HCT116 (cell line): Measurements from ENCODE around the gene CKAP4. TPM values are rescaled to one million over a fixed set of nuclear protein-coding genes. Genes with fewer than 3 reads are reported as not detected.

Source experiments
- ATAC-seq: fragments of 200-7000 bp; cut with Tn5 transposase; 2 replicates; pipeline ENCODE4 v1.9.1; 2020; ENCODE audit warnings: mild to moderate bottlenecking, moderate library complexity
- BruUV-seq: library from RNA; stranded (reverse); fragments of 400-500 nt; replicated peaks from 2 replicates; lab custom pipeline; 2021; lab: Mats Ljungman, UMichigan
- CTCF ChIA-PET: fragments of 300-600 bp; sonication (Branson Sonifier 250); formaldehyde crosslinking; loops from one replicate; lab custom pipeline; 2021; ENCODE audit warnings: antibody characterized with exemption; lab: Charles Lee
- POLR2A ChIA-PET: fragments of 300-600, 350-600 bp; sonication (Branson Sonifier 250); formaldehyde crosslinking; loops from one replicate; lab custom pipeline; 2021; ENCODE audit warnings: antibody characterized with exemption; lab: Charles Lee
- RAD21 ChIA-PET, 2 experiments: fragments of 300-600 bp; sonication (Branson Sonifier 250); formaldehyde crosslinking; loops; one replicate each; lab custom pipeline; 2023; ENCODE audit warnings: low total read pairs in 2 of 2; ENCODE audit not compliant: uncharacterized antibody in 2 of 2, unreplicated experiment in 2 of 2, low non-redundant PET in 1 of 2; lab: Charles Lee
- DNase-seq: peaks from one replicate; pipeline ENCODE4 v3.0.0-alpha.2; 2010; ENCODE audit warnings: low read depth, low spot score
- H2AFZ ChIP-seq: fragments of 200-600 bp; shearing (Covaris generic), sonication (generic); 2 replicates; pipeline ENCODE4 v1.6.1; 2017; ENCODE audit warnings: low read depth, mixed run types, mixed read lengths, antibody characterized with exemption, low read length; ENCODE audit not compliant: poor library complexity, severe bottlenecking
- H3K27ac ChIP-seq: 2 replicates; pipeline ENCODE4 v1.5.1; 2012; ENCODE audit warnings: low read depth, low read length
- H3K27me3 ChIP-seq: fragments of 200-600 bp; sonication (generic); 2 replicates; pipeline ENCODE4 v1.6.1; 2016; ENCODE audit warnings: mixed run types, low read length, mixed read lengths; ENCODE audit not compliant: insufficient read depth
- H3K36me3 ChIP-seq, 2 experiments: fragments of 200-500 bp in 1 of 2; fragments of 200-600 bp in 1 of 2; sonication (Bioruptor generic) in 1 of 2; sonication (generic) in 1 of 2; 2 replicates each; pipeline versions ENCODE4 v1.5.1 to v1.6.1; 2014 to 2016; ENCODE audit warnings: low read length in 2 of 2, inconsistent platforms in 1 of 2, mixed read lengths in 1 of 2, mixed run types in 1 of 2; ENCODE audit not compliant: insufficient read depth in 2 of 2, control insufficient read depth in 1 of 2
- H3K4me1 ChIP-seq, 2 experiments: fragments of 200-600 bp in 1 of 2; sonication (generic) in 1 of 2; 2 replicates each; pipeline versions ENCODE4 v1.5.1 to v1.6.1; 2012 to 2017; ENCODE audit warnings: low read length in 2 of 2, inconsistent platforms in 1 of 2, mild to moderate bottlenecking in 1 of 2, mixed read lengths in 1 of 2, mixed run types in 1 of 2, moderate library complexity in 1 of 2; ENCODE audit not compliant: insufficient read depth in 2 of 2, control insufficient read depth in 1 of 2
- H3K4me2 ChIP-seq: fragments of 200-600 bp; sonication (generic); 2 replicates; pipeline ENCODE4 v1.6.1; 2017; ENCODE audit warnings: mixed run types, low read length, mixed read lengths
- H3K4me3 ChIP-seq, 2 experiments: fragments of 200-600 bp in 1 of 2; sonication (generic) in 1 of 2; replicated peaks in 1 of 2; 2 replicates each; pipeline ENCODE4 v1.5.1; 2011 to 2016; ENCODE audit warnings: low read length in 2 of 2, control low read depth in 1 of 2, low read depth in 1 of 2, mild to moderate bottlenecking in 1 of 2, mixed read lengths in 1 of 2, mixed run types in 1 of 2
- H3K79me2 ChIP-seq: fragments of 200-600 bp; sonication (generic); 2 replicates; pipeline ENCODE4 v1.6.1; 2017; ENCODE audit warnings: mild to moderate bottlenecking, mixed run types, low read length, moderate library complexity, mixed read lengths; ENCODE audit not compliant: insufficient read depth
- H3K9ac ChIP-seq: fragments of 200-600 bp; sonication (generic); 2 replicates; pipeline ENCODE4 v1.6.1; 2016; ENCODE audit warnings: low read length, mixed read lengths
- H3K9me2 ChIP-seq: fragments of 200-600 bp; sonication (generic), shearing (Covaris generic); 2 replicates; pipeline ENCODE4 v1.6.1; 2017; ENCODE audit warnings: mixed run types, mild to moderate bottlenecking, moderate library complexity; ENCODE audit not compliant: insufficient read depth
- H3K9me3 ChIP-seq, 2 experiments: fragments of 200-500 bp in 1 of 2; fragments of 200-600 bp in 1 of 2; sonication (Bioruptor generic) in 1 of 2; sonication (generic) in 1 of 2; 2 replicates each; pipeline ENCODE4 v1.6.1; 2014 to 2017; ENCODE audit warnings: low read length in 2 of 2, mixed read lengths in 2 of 2, inconsistent platforms in 1 of 2, low read depth in 1 of 2, mild to moderate bottlenecking in 1 of 2, mixed run types in 1 of 2, moderate library complexity in 1 of 2; ENCODE audit not compliant: control insufficient read depth in 1 of 2, insufficient read depth in 1 of 2
- H4K20me1 ChIP-seq: fragments of 200-600 bp; sonication (generic), shearing (Covaris generic); 2 replicates; pipeline ENCODE4 v1.6.1; 2017; ENCODE audit warnings: mixed run types, mild to moderate bottlenecking, moderate library complexity; ENCODE audit not compliant: insufficient read depth
- CEBPB ChIP-seq: IDR thresholded peaks from 2 replicates; pipeline ENCODE4 v1.6.1; 2012; ENCODE audit warnings: low read depth
- EGR1 ChIP-seq: IDR thresholded peaks from 2 replicates; pipeline ENCODE4 v1.6.1; 2012; ENCODE audit warnings: low read depth
- ELF1 ChIP-seq: IDR thresholded peaks from 2 replicates; pipeline ENCODE4 v1.6.1; 2012; ENCODE audit warnings: low read depth, borderline replicate concordance
- EZH2 ChIP-seq: fragments of 200-600 bp; sonication (generic); IDR thresholded peaks from 2 replicates; pipeline ENCODE4 v1.6.1; 2017; ENCODE audit warnings: antibody characterized with exemption, mixed run types
- FOSL1 ChIP-seq: IDR thresholded peaks from 2 replicates; pipeline ENCODE4 v1.6.1; 2012; ENCODE audit warnings: low read depth
- JUND ChIP-seq: IDR thresholded peaks from 2 replicates; pipeline ENCODE4 v1.6.1; 2012
- POLR2A ChIP-seq: IDR thresholded peaks from 2 replicates; pipeline ENCODE4 v1.7.0; 2011; ENCODE audit warnings: borderline replicate concordance; ENCODE audit not compliant: insufficient read depth, insufficient read length; ENCODE audit errors: extremely low read depth
- POLR2AphosphoS5 ChIP-seq: IDR thresholded peaks from 2 replicates; pipeline ENCODE4 v1.6.1; 2011; ENCODE audit warnings: mild to moderate bottlenecking, low read depth, low read length, moderate library complexity
- RAD21 ChIP-seq: IDR thresholded peaks from 2 replicates; pipeline ENCODE4 v1.6.1; 2012; ENCODE audit warnings: low read depth, mild to moderate bottlenecking
- SIN3A ChIP-seq: IDR thresholded peaks from 2 replicates; pipeline ENCODE4 v1.6.1; 2012; ENCODE audit warnings: low read depth
- SRF ChIP-seq: IDR thresholded peaks from 2 replicates; pipeline ENCODE4 v1.6.1; 2012; ENCODE audit warnings: low read depth
- TCF7L2 ChIP-seq: IDR thresholded peaks from 2 replicates; pipeline ENCODE4 v1.7.0; 2011; ENCODE audit warnings: borderline replicate concordance, inconsistent platforms; ENCODE audit not compliant: insufficient read depth, insufficient read length; ENCODE audit errors: extremely low read depth
- YY1 ChIP-seq: IDR thresholded peaks from 2 replicates; pipeline ENCODE4 v1.6.1; 2011; ENCODE audit warnings: low read length, low read depth, moderate library complexity, mild to moderate bottlenecking; ENCODE audit not compliant: insufficient replicate concordance; ENCODE audit errors: extremely low read depth
- ZNF274 ChIP-seq: fragments of 200-500 bp; sonication (Bioruptor generic); IDR thresholded peaks from 2 replicates; pipeline ENCODE4 v1.6.1; 2014; ENCODE audit warnings: mild to moderate bottlenecking, low read depth, low read length, inconsistent platforms
- intact Hi-C: fragments of 100-400 bp; cut with micrococcal nuclease; formaldehyde crosslinking; loops from 2 replicates; pipeline ENCODE4 v1.10.0; 2022
- total RNA-seq: library from RNA; stranded (reverse); gene quantifications from one replicate; pipeline ENCODE4 v1.2.1, GENCODE V29; 2021; ENCODE audit not compliant: unreplicated experiment
- TF ChIP-seq, protein P1 (sequence below): IDR thresholded peaks from 2 replicates; pipeline ENCODE4 v1.6.1; 2011; ENCODE audit warnings: mild to moderate bottlenecking, low read length, moderate library complexity; ENCODE audit not compliant: insufficient replicate concordance; ENCODE audit errors: extremely low read depth
- TF ChIP-seq, protein P2 (sequence below): IDR thresholded peaks from 2 replicates; pipeline ENCODE4 v1.6.1; 2012
- TF ChIP-seq, protein P3 (sequence below): IDR thresholded peaks from 2 replicates; pipeline ENCODE4 v1.6.1; 2012
- TF ChIP-seq, protein P4 (sequence below), 3 experiments: fragments of 200-600 bp in 1 of 3; sonication (generic) in 1 of 3; IDR thresholded peaks in 2 of 3; conservative IDR thresholded peaks in 1 of 3; 2 replicates each; pipeline ENCODE4 v1.5.1; 2012 to 2017; ENCODE audit warnings: low read depth in 2 of 3, low read length in 2 of 3, antibody characterized with exemption in 1 of 3, borderline replicate concordance in 1 of 3, control low read depth in 1 of 3, mild to moderate bottlenecking in 1 of 3, mixed read lengths in 1 of 3, mixed run types in 1 of 3, moderate library complexity in 1 of 3; ENCODE audit not compliant: insufficient read depth in 1 of 3

CKAP4 gene
- total RNA-seq, 1 experiment from 2014 or later = 45.9 TPM

DNA sequence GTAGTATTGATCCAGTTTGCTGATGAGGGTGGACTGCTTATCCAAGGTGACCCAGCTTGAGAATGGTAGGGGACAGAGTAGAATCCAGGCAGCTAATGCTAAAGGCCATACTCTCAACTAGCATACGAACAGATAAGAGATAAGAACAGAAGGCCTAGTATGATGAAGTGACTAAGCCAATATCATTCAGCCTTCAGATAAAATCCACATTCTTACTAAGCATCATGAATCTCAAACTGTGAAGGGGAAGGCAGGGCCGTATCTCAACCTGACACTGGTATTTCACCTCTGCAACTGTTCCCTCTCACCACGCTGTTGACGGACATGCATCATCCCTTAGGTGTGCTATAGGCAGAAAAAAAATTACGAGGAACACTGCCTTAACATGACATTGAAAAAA, 8.1 kb upstream of the CKAP4 start:
- ATAC-seq (no peak), DNase-seq (no peak)
- H3K27me3 ChIP-seq = no peaks in the 10 kb centered on the region
- intact Hi-C loops = no loop called here
- TF ChIP-seq TCF7L2 (no peak), ZNF274 (no peak), SRF (no peak)
- ChIA-PET POLR2A (no interaction called here), CTCF (no interaction called here), RAD21 (no interaction called here)
- H3K9ac ChIP-seq = no peak overlapping the region
- no peak overlapping the region for H3K4me2 ChIP-seq
- no peak overlapping the region for H3K27ac ChIP-seq
- H3K79me2 ChIP-seq = no peaks in the 10 kb centered on the region
- no peaks in the 10 kb centered on the region for H3K9me3 ChIP-seq
- BruUV-seq = no TSS peak
- peaks cover 12 to 20% of the 10 kb centered on the region in 2 experiments for H3K4me1 ChIP-seq
- no peak overlapping the region for H2AFZ ChIP-seq
- H3K9me2 ChIP-seq = no peaks in the 10 kb centered on the region
- H3K36me3 ChIP-seq = no peaks in the 10 kb centered on the region
- H3K4me3 ChIP-seq = no peak overlapping the region
- no peaks in the 10 kb centered on the region for H4K20me1 ChIP-seq

DNA sequence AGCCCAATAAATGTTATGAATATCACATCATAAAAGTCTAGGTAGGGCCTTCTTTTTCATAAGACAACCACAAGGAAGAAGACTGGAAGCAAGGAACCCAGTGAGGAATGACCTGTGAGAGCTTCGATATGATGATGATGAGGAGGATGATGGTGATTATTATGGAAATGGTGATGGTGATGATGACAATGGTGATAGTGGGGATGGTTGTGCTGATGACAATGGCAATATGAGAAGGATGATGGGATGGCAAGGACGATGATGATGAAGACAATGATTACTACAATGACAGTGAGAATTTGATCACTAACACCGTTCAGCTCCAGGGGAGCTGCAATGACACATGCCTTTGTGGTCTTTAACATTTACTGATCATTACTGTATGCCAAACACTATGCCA, 7.7 kb upstream of the CKAP4 start:
- Histone ChIP-seq H3K4me2 (no peak overlapping the region), H3K9me3 (no peaks in the 10 kb centered on the region), H3K36me3 (no peaks in the 10 kb centered on the region), H4K20me1 (no peaks in the 10 kb centered on the region), H3K4me1 (peaks cover 12 to 20% of the 10 kb centered on the region in 2 experiments), H3K9ac (no peak overlapping the region), H3K9me2 (no peaks in the 10 kb centered on the region), H3K79me2 (no peaks in the 10 kb centered on the region), H2AFZ (no peak overlapping the region), H3K27ac (no peak overlapping the region), H3K27me3 (no peaks in the 10 kb centered on the region), H3K4me3 (no peak overlapping the region)
- ChIA-PET RAD21 (no interaction called here), POLR2A (no interaction called here), CTCF (interaction anchor here (1.6 kb wide), 1 partner anchor 27 kb away, joined by 4 read pairs; no protein-coding TSS in a partner anchor)
- ATAC-seq = no peak
- DNase-seq = no peak
- no TSS peak for BruUV-seq
- intact Hi-C loops = no loop called here
- TF ChIP-seq, protein P1, sequence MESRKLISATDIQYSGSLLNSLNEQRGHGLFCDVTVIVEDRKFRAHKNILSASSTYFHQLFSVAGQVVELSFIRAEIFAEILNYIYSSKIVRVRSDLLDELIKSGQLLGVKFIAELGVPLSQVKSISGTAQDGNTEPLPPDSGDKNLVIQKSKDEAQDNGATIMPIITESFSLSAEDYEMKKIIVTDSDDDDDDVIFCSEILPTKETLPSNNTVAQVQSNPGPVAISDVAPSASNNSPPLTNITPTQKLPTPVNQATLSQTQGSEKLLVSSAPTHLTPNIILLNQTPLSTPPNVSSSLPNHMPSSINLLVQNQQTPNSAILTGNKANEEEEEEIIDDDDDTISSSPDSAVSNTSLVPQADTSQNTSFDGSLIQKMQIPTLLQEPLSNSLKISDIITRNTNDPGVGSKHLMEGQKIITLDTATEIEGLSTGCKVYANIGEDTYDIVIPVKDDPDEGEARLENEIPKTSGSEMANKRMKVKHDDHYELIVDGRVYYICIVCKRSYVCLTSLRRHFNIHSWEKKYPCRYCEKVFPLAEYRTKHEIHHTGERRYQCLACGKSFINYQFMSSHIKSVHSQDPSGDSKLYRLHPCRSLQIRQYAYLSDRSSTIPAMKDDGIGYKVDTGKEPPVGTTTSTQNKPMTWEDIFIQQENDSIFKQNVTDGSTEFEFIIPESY = no peak
- TF ChIP-seq JUND (no peak), CEBPB (no peak), SIN3A (no peak), FOSL1 (no peak), EGR1 (no peak), TCF7L2 (no peak), EZH2 (no peak), YY1 (no peak), POLR2A (no peak), ELF1 (no peak), POLR2AphosphoS5 (no peak), SRF (no peak), RAD21 (no peak)
- TF ChIP-seq, protein P2, sequence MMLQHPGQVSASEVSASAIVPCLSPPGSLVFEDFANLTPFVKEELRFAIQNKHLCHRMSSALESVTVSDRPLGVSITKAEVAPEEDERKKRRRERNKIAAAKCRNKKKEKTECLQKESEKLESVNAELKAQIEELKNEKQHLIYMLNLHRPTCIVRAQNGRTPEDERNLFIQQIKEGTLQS = no peak
- TF ChIP-seq, protein P3, sequence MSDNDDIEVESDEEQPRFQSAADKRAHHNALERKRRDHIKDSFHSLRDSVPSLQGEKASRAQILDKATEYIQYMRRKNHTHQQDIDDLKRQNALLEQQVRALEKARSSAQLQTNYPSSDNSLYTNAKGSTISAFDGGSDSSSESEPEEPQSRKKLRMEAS = no peak
- TF ChIP-seq, protein P4, sequence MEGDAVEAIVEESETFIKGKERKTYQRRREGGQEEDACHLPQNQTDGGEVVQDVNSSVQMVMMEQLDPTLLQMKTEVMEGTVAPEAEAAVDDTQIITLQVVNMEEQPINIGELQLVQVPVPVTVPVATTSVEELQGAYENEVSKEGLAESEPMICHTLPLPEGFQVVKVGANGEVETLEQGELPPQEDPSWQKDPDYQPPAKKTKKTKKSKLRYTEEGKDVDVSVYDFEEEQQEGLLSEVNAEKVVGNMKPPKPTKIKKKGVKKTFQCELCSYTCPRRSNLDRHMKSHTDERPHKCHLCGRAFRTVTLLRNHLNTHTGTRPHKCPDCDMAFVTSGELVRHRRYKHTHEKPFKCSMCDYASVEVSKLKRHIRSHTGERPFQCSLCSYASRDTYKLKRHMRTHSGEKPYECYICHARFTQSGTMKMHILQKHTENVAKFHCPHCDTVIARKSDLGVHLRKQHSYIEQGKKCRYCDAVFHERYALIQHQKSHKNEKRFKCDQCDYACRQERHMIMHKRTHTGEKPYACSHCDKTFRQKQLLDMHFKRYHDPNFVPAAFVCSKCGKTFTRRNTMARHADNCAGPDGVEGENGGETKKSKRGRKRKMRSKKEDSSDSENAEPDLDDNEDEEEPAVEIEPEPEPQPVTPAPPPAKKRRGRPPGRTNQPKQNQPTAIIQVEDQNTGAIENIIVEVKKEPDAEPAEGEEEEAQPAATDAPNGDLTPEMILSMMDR (IDR thresholded peaks at IDR 0.05 in 2 of 3, conservative IDR thresholded peaks at IDR 0.05 in 1 of 3; ENCODE audit: borderline replicate concordance in 1 of 3, insufficient read depth in 1 of 3, low read depth in 2 of 3, low read length in 2 of 3) = no peak
